ENCODE results near the gene SHROOM1.
"Not testable (repeated sequence)": the region's sequence is repeated elsewhere in the genome, so short reads cannot be mapped to it uniquely, and the experiment has no call there.

The SHROOM1 gene

GRCh38 chr5:132830436-132831094 lies at the start of gene SHROOM1:
Gene SHROOM1, minus strand, starts transcription at chr5:132830647. Its CDS starts 4,507 bp downstream, at chr5:132826140.
- peak; percentile 65 for DNase-seq

GRCh38 chr5:132877938-132878337 lies 47.5 kb upstream of the SHROOM1 start:
- no peak for DNase-seq

- no peak for DNase-seq
Observed at GRCh38 chr5:132877466-132877865, 47.0 kb upstream of the SHROOM1 start.

- no peak for DNase-seq
Observed at GRCh38 chr5:132876020-132876759, 45.7 kb upstream of the SHROOM1 start.

- DNase-seq = no peak
Observed at GRCh38 chr5:132873930-132874271, 43.5 kb upstream of the SHROOM1 start.

- DNase-seq = no peak
Observed at GRCh38 chr5:132873119-132873929, 42.9 kb upstream of the SHROOM1 start, which contains the start of gene LEAP2. Gene LEAP2, plus strand, starts transcription at chr5:132873668. Its CDS starts 27 bp downstream, at chr5:132873695.

- no peak for DNase-seq
Observed at GRCh38 chr5:132872788-132873118, 42.3 kb upstream of the SHROOM1 start.

- no peak for DNase-seq
Observed at GRCh38 chr5:132871459-132872284, 41.2 kb upstream of the SHROOM1 start.

GRCh38 chr5:132870801-132871200 lies 40.4 kb upstream of the SHROOM1 start:
- no peak for DNase-seq

- no peak for DNase-seq
Observed at GRCh38 chr5:132868754-132869153, 38.3 kb upstream of the SHROOM1 start.

GRCh38 chr5:132867046-132867451 lies 36.6 kb upstream of the SHROOM1 start:
- no peak for DNase-seq

- peak; percentile 99 for DNase-seq
Observed at GRCh38 chr5:132866342-132867045, 36.0 kb upstream of the SHROOM1 start, which contains the start of the genes GDF9 and UQCRQ. Gene GDF9, minus strand, starts transcription at chr5:132866469. Its CDS starts 1,936 bp downstream, at chr5:132864533. Gene UQCRQ, plus strand, starts transcription at chr5:132866642. Its CDS starts 240 bp downstream, at chr5:132866882.

- no peak for DNase-seq
Observed at GRCh38 chr5:132865668-132866341, 35.4 kb upstream of the SHROOM1 start.

GRCh38 chr5:132860742-132861141 lies 30.3 kb upstream of the SHROOM1 start:
- no peak for DNase-seq

- no peak for DNase-seq
Observed at GRCh38 chr5:132859889-132860437, 29.5 kb upstream of the SHROOM1 start.

- no peak for DNase-seq
Observed at GRCh38 chr5:132856011-132856410, 25.6 kb upstream of the SHROOM1 start.

- not testable (repeated sequence) for DNase-seq
Observed at GRCh38 chr5:132854992-132855391, 24.5 kb upstream of the SHROOM1 start.

- no peak for DNase-seq
Observed at GRCh38 chr5:132854301-132854700, 23.9 kb upstream of the SHROOM1 start.

GRCh38 chr5:132853790-132854189 lies 23.3 kb upstream of the SHROOM1 start:
- DNase-seq = no peak

- DNase-seq = no peak
Observed at GRCh38 chr5:132853323-132853722, 22.9 kb upstream of the SHROOM1 start.

- DNase-seq = no peak
Observed at GRCh38 chr5:132850066-132850465, 19.6 kb upstream of the SHROOM1 start.

Measured in suppressor macrophage treated with lipopolysaccharide for 4 hours (primary cell).